ENCODE data around the gene SOX30. TPM values are rescaled to one million over a fixed set of nuclear protein-coding genes. Genes with fewer than 3 reads are reported as not detected.

SOX30 gene
- total and polyA plus RNA-seq, 2 of the 13 experiments (the other 11 are each of a cell fraction or from before 2014, with no cell fraction given): 0.05 TPM; not detected in 1

GRCh38 chr5:157616785-157617184, 35.5 kb downstream of the SOX30 start:
- Histone ChIP-seq H3K27me3 (ENCODE audit: control insufficient read depth in 1 of 2, insufficient read depth in 2 of 2, low read length in 2 of 2) (peaks cover 0 to 3% of the 10 kb centered on the region in 2 experiments; a peak in 1 of 5 replicates), H3K9ac (ENCODE audit: insufficient read depth, low read depth, low read length) (no peak overlapping the region), H3K9me3 (ENCODE audit: low read length) (no peaks in the 10 kb centered on the region), H3K4me1 (ENCODE audit: insufficient read depth, low read length) (no peaks in the 10 kb centered on the region), H2AFZ (ENCODE audit: low read length) (no peak overlapping the region), H3K36me3 (replicated peaks in 1 of 2; ENCODE audit: control insufficient read depth in 1 of 2, insufficient read depth in 2 of 2, low read length in 2 of 2) (no peaks in the 10 kb centered on the region), H3K4me3 (replicated peaks in 1 of 3; ENCODE audit: insufficient read depth in 1 of 3, low read depth in 2 of 3, low read length in 3 of 3) (no peak overlapping the region), H4K20me1 (ENCODE audit: insufficient read depth, low read length) (no peaks in the 10 kb centered on the region), H3K4me2 (ENCODE audit: low read depth, low read length) (no peak overlapping the region), H3K27ac (ENCODE audit: extremely low read length, insufficient read depth, low read length) (no peak overlapping the region), H3K79me2 (ENCODE audit: insufficient read depth, low read length) (no peaks in the 10 kb centered on the region)
- intact Hi-C loops (cut with micrococcal nuclease; ENCODE audit: unreplicated experiment) (no loop called here), in situ Hi-C loops (cut with HindIII; ENCODE audit: extremely low pct_ligation_motif_present, low pct_unique_long_range_greater_than_20kb) (no loop called here)
- no peak for FAIRE-seq
- no peak for ATAC-seq
- 3% methylated on average over 4 of the region's 4 CpGs for WGBS (ENCODE audit: low lambda C conversion rate)
- no peak for DNase-seq (ENCODE audit: low spot score)
- CTCF ChIA-PET (ENCODE audit: low intra/inter-chr PET ratio, low total read pairs): no interaction called here
- POLR2A ChIA-PET: no interaction called here
- TF ChIP-seq NPAS2 (CRISPR knock-in tag; IDR thresholded peaks at IDR 0.05; ENCODE audit: borderline replicate concordance) (no peak), ZNF83 (CRISPR knock-in tag; IDR thresholded peaks at IDR 0.05; ENCODE audit: borderline replicate concordance) (no peak), MIXL1 (CRISPR knock-in tag; IDR thresholded peaks at IDR 0.05) (no peak), POGZ (CRISPR knock-in tag; IDR thresholded peaks at IDR 0.05) (no peak)
- TF ChIP-seq, protein P1, sequence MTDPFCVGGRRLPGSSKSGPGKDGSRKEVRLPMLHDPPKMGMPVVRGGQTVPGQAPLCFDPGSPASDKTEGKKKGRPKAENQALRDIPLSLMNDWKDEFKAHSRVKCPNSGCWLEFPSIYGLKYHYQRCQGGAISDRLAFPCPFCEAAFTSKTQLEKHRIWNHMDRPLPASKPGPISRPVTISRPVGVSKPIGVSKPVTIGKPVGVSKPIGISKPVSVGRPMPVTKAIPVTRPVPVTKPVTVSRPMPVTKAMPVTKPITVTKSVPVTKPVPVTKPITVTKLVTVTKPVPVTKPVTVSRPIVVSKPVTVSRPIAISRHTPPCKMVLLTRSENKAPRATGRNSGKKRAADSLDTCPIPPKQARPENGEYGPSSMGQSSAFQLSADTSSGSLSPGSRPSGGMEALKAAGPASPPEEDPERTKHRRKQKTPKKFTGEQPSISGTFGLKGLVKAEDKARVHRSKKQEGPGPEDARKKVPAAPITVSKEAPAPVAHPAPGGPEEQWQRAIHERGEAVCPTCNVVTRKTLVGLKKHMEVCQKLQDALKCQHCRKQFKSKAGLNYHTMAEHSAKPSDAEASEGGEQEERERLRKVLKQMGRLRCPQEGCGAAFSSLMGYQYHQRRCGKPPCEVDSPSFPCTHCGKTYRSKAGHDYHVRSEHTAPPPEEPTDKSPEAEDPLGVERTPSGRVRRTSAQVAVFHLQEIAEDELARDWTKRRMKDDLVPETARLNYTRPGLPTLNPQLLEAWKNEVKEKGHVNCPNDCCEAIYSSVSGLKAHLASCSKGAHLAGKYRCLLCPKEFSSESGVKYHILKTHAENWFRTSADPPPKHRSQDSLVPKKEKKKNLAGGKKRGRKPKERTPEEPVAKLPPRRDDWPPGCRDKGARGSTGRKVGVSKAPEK (CRISPR knock-in tag; IDR thresholded peaks at IDR 0.05; ENCODE audit: borderline replicate concordance): no peak
- no TSS peak for BruUV-seq (replicated peaks)

All from HepG2 (cell line).